ENCODE measurements around the gene NKX6-1.

DNA sequence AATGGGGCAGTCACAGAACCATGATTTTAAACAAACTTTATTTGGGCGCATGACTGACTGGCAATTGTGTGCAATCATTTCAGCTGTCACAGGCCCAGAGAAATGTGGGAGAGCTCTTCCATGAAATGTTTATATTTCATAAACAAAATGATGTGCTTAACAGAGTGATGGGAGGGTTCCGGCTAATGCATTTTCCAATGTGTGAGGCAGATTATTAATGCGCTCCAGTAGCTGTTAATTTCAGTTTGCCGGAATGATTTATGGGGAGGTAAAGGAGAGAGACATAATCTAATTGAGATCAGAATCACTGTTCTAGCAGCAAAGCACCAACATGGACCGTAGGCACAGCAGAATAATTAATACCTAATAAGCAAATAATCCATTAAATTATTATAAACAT is 55.6 kb downstream of the NKX6-1 start:
- TF ChIP-seq POLR2A (IDR thresholded peaks at IDR 0.05) (no peak), EP300 (IDR thresholded peaks at IDR 0.05; ENCODE audit: low read depth) (no peak)
